ENCODE results near the gene METTL26.

- TF ChIP-seq CTCF (IDR thresholded peaks at IDR 0.05) (no peak), POLR2A (IDR thresholded peaks at IDR 0.05) (no peak)
Observed at GRCh38 chr16:631808-632358, 4.2 kb downstream of the METTL26 start.

Measured in heart left ventricle (tissue), 13 donors.